Islet of Langerhans (tissue), 1 donor: Measurements from ENCODE around the gene CARD18.
"Not testable (repeated sequence)": the region's sequence is repeated elsewhere in the genome, so short reads cannot be mapped to it uniquely, and the experiment has no call there.

ENCODE experiments used
- FAIRE-seq: peaks from one replicate; lab custom pipeline; 2011; peaks lifted over from hg19 to GRCh38; lab: Jason Lieb, UNC

Gene CARD18

DNA sequence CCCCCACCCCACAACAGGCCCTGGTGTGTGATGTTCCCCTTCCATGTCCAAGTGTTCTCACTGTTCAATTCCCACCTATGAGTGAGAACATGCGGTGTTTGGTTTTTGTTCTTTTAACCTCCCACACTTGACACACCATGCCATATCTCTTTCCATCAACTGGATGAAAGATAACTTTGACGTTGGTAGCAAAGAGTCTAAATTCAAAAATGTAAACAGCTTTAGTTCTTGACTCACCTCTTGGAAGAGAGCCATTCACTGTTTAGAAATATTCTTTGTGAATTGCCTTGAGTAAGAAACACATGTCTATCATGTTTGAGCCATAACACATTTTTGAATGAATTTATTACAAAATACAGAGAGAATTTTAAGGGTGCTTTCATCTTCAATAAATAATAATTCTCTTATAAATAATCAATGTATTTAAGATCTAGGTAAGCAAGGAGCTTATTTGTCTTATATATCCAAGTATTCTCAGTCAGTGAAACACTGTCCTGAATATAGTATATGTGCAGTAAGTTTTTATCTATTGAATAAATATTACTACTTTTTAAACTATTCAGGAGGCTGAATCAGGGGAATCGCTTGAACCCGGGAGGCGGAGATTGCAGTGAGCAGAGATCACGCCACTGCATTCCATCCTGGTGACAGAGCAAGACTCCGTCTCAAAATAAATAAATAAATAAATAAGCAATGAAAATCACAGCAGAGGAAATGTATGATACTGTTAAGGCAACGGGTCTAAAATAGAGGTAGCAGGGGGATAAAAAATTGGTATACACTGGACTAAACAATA lies 6.7 kb downstream of the CARD18 start:
- FAIRE-seq = no peak

GRCh38 chr11:105130189-105130813 lies 9.3 kb downstream of the CARD18 start:
- FAIRE-seq = no peak

DNA sequence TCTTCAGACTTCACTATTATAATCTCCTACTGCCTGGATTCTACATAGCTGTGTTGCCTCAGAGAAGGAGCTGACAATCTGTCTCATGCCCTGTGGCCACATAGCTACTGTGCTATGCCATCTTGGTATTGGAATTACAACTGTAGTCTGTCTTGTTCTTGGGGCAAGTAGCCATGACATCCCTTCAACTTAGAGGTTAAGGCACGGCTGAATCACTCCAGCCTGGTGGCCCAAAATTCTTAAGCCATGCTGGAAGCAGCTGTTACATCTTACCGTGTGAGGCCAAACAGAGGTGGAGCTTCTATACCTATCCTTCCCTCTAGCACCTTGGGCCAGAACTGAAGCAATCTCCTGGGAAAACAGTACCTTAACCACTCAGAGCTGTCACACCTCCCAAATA lies 14.8 kb downstream of the CARD18 start:
- no peak for FAIRE-seq

DNA sequence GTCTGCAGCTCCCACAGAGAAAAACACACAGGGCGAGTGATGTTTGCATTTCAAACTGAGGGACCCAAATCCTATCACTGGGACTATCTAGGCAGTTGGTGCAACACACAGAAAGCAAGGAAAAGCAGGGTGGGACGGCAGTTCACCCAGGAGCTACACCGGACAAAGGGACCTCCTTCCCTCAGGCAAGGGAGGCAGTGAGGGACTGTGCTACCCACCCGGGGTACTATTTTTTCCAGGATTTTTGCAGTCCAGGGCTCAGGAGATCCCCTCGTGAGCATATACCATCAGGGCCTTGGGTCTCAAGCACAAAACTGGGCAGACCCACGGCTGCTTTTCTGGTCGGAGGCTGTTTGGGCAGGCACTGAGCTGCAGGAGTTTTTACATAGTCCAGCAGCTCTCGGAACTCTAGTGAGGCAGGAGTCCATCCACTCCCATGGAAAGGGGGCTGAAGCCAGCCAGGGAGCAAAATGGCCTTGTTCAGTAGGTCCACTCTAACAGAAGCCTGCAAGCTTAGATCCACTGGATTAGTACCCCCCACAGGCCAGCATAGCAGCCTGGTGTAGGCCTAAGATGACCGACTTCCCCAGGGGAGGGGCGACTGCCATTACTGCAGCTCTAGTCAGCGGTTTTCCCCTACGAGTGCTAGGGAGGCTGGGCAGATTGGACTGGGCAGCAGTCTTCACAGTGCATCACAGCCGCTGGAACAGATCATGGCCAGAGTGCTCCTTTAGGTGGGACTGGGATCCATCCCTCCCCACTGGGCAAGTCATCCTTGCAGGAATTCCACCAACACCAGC lies 28.2 kb downstream of the CARD18 start:
- no peak for FAIRE-seq

GRCh38 chr11:105110688-105111030 lies 28.9 kb downstream of the CARD18 start:
- no peak for FAIRE-seq

- FAIRE-seq = no peak
These were observed 29.5 kb downstream of the CARD18 start for GRCh38 chr11:105109855-105110687.

GRCh38 chr11:105109321-105109720 lies 30.2 kb downstream of the CARD18 start:
- FAIRE-seq = no peak

GRCh38 chr11:105108247-105108646 lies 31.3 kb downstream of the CARD18 start:
- FAIRE-seq = no peak

- FAIRE-seq = not testable (repeated sequence)
These were observed 32.2 kb downstream of the CARD18 start for GRCh38 chr11:105107226-105107825.

- no peak for FAIRE-seq
These were observed 33.4 kb downstream of the CARD18 start for GRCh38 chr11:105106140-105106539.

- FAIRE-seq = no peak
These were observed 35.3 kb downstream of the CARD18 start for GRCh38 chr11:105104292-105104691.

DNA sequence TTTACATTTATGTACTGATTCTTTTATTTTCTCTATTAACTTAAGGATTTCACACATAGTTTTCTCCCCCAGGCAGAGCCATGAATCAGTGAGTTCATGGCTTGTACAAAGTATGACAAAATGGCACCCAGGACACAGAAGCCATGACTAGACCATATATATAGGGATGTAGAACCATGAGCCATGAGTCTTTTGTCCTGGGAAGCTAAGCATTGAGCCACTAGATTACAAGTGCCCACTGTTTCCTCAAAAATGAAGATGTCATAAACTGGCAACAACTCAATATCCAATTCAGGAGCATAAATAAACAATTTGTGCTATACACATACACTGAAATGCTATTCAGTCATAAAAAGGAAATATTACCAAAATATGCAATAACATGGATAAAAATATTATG lies 36.2 kb downstream of the CARD18 start:
- no peak for FAIRE-seq

DNA sequence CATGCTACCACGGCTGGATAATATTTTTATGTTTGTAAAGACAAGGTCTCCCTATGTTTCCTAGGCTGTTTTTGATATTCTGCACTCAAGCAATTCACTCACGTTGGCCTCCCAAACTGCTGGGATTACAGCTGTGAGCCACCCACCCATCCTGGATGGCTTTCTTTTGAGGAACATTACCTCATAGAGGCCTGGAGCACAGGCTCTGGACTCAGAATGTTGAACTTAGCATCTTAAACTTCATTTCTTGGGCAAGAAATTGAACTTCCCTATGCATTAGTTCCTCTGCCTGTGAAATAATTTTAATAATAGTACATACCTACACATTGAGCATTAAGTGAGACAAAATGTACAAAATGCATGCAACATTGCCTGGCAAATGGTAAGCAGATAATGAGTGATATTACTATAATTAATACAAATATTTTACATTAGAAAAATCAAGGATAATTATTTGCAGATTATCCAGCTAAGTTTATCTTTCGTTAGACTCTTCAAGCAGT lies 37.4 kb downstream of the CARD18 start:
- not testable (repeated sequence) for FAIRE-seq

- FAIRE-seq = no peak
These were observed 38.5 kb downstream of the CARD18 start for GRCh38 chr11:105100981-105101630.

DNA sequence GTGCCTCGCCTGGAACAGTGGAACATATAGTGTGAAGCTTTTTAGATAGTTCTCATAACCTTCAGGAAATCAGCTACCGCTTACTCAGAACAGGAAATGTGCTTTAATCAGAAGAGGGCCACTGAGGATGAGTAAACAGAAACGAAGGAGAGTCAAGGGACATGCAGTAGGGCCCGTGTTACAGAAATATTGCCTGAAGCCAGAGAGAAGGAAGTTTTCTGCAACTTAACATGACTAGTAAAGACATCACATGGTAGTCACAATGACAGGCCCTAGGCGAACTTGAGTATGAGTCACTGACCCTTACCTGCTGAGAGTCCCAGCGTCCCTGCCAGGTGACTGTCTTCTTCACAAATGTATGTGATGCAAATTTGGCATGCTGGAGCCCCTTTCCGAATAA lies 39.4 kb downstream of the CARD18 start:
- FAIRE-seq = no peak

GRCh38 chr11:105099594-105099993 lies 40.0 kb downstream of the CARD18 start:
- not testable (repeated sequence) for FAIRE-seq

DNA sequence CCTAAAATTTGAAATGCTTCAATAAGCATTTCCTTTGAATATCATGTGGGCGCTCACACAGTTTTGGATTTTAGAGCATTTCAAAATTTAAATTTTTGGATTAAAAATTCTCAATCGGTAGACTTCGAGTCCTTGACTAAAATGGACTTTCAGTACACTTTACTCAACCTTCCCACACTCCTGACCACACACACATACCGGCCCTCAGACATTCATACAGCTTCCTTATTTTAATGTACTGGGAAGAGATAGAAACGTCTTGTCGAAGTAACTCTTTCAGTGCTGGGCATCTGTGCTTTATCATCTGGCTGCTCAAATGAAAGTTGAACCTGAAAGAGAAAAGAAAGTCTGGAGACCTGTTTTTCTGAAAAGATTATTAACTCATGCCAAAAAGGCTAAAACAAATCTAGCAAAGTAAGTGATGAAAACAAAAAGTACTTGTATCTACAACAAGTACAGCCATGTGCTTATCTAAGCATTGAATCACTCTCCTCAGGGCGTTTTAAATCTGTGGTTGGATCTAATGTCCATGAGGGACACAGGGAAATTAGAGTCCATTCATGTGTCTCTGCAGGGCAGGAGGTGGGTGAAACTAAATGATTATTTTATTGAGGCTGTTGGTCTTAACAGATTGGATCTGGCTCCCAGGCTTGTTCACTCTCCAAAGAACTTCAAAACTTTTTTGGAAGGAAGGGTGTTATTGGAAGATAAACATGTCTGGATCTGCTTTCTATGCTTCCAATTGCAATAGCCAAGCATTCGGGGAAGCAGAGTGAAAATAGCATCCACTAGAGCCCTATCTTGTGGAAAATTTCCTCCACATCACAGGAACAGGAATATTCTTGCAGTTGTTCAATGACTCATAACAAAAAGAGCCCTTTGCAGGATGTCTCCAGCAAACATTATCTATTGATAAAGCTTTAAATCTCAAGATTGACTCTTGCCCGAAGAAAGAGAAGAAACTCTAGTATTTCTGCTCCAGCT lies 47.0 kb downstream of the CARD18 start:
- no peak for FAIRE-seq
